Measurements from ENCODE around the gene ARHGAP6.

DNA sequence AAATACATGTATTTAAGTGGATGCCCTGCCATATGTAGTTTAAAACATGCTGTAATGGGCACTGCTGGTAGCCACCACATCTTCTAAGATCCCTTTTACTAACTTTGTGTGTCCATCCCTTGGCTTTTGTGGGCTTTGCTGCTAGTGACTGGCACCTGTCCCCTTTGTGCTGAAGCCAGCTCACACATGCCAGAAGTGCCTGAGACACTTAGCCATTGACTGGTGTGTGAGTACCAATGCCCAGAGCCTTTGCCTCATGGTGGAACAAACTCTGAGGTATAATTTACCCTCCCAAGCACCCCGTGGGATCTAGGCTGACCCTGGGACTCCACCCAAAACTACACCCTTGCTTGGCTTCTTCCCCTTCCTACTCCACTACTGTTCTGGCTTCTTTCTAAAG is 33.0 kb downstream of the ARHGAP6 start:
- TF ChIP-seq, protein P1, sequence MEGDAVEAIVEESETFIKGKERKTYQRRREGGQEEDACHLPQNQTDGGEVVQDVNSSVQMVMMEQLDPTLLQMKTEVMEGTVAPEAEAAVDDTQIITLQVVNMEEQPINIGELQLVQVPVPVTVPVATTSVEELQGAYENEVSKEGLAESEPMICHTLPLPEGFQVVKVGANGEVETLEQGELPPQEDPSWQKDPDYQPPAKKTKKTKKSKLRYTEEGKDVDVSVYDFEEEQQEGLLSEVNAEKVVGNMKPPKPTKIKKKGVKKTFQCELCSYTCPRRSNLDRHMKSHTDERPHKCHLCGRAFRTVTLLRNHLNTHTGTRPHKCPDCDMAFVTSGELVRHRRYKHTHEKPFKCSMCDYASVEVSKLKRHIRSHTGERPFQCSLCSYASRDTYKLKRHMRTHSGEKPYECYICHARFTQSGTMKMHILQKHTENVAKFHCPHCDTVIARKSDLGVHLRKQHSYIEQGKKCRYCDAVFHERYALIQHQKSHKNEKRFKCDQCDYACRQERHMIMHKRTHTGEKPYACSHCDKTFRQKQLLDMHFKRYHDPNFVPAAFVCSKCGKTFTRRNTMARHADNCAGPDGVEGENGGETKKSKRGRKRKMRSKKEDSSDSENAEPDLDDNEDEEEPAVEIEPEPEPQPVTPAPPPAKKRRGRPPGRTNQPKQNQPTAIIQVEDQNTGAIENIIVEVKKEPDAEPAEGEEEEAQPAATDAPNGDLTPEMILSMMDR (conservative IDR thresholded peaks at IDR 0.05) = no peak
- TF ChIP-seq ZFX (IDR thresholded peaks at IDR 0.05) = no peak

Data from C4-2B (cell line).